ENCODE measurements around the gene INF2. TPM values are rescaled to one million over a fixed set of nuclear protein-coding genes. Genes with fewer than 3 reads are reported as not detected.

INF2 gene
- total RNA-seq, 5 donors from 2014 or later (not counting 1 experiment from before 2014, with no cell fraction given), result 72.7 to 128 (median 83.7) TPM

DNA sequence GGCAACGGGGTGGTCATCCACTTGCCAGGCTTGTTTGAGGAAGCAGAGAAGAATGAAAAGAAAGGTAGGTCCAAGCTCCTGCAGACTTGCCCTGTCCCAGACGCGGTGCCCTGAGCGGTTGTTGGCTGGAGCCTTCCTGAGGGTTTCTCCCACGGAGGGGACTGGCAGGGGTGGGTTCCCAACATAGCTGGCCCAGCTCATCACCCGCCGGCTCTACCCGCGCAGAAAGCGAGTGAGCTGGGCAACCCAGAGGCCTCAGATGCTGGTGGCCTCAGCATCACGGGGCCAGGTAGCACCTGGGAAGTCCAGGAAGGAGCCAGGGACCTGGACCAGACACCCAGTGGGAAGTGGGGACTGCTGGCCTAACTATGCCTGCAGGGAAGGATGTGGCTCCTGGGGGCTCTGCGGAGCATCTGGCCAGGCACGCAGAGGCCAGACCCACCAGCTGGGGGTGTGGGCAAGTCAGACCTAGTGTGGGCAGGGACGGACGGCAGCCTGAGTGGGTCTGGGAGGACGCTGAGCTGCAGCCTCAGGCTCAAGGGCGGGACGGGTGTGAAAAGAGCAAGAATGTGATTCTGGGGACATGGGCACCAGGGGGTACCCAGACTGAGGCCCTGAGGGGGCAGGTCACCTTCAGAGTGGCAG, 49.1 kb downstream of the INF2 start:
- DNase-seq, result no peak
- H3K4me1 Mint-ChIP-seq, result no peaks in the 10 kb centered on the region
- WGBS (ENCODE audit: insufficient coverage), result 87% methylated on average over 17 of the region's 18 CpGs
- no peak for ATAC-seq (replicated peaks in 1 of 4)
- no peaks in the 10 kb centered on the region for H3K36me3 ChIP-seq (ENCODE audit: control insufficient read depth in 2 of 2, extremely low read depth in 1 of 2, insufficient read depth in 1 of 2, low read length in 1 of 2)
- H3K9me3 Mint-ChIP-seq, result no peaks in the 10 kb centered on the region
- no peak overlapping the region for H3K4me3 Mint-ChIP-seq
- ChIA-PET POLR2A (interaction anchor here in 1 of 2 donors (0.6 kb wide), 1 partner anchor 90 kb away, joined by 4 read pairs; no protein-coding TSS in a partner anchor), CTCF (no interaction called here)
- H3K27me3 ChIP-seq (replicated peaks in 1 of 2; ENCODE audit: control insufficient read depth in 2 of 2, extremely low read depth in 1 of 2, insufficient read depth in 2 of 2, low read length in 1 of 2), result peaks cover 0 to 25% of the 10 kb centered on the region in 2 experiments
- H3K4me3 ChIP-seq (ENCODE audit: control insufficient read depth in 1 of 2, extremely low read depth in 1 of 2, low read length in 1 of 2), result no peak overlapping the region
- H3K27me3 Mint-ChIP-seq, result no peaks in the 10 kb centered on the region
- no peak overlapping the region for H3K27ac Mint-ChIP-seq
- H3K9me3 ChIP-seq, result no peaks in the 10 kb centered on the region
- H3K36me3 Mint-ChIP-seq, result no peaks in the 10 kb centered on the region
- H3K27ac ChIP-seq (ENCODE audit: low read length), result no peak overlapping the region
- no peaks in the 10 kb centered on the region for H3K4me1 ChIP-seq (ENCODE audit: control insufficient read depth in 1 of 2, extremely low read depth in 1 of 2, insufficient read depth in 2 of 2, low read length in 2 of 2)

DNA sequence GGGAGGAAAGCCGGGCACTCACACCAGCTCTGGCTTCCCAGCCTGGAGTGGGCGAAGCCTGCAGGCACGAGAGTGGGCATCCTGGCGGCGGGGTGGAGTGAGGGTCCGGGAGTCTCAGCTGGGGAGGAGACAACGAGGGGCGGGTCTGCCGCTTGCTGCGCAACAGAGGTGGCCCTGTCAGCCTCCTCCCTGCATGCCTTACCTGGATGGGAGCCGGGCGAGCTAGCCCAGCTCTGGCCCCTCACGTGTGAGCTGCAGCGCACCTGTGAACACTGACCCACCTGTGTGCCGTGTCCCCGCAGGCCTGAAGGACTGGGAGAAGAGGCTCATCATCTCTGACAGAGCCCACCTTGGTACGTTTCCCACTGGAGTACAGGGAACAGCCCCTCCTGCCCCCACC, 49.6 kb downstream of the INF2 start:
- H3K27me3 Mint-ChIP-seq, result no peaks in the 10 kb centered on the region
- no peaks in the 10 kb centered on the region for H3K9me3 Mint-ChIP-seq
- Histone ChIP-seq H3K9me3 (no peaks in the 10 kb centered on the region), H3K27me3 (replicated peaks in 1 of 2; ENCODE audit: control insufficient read depth in 2 of 2, extremely low read depth in 1 of 2, insufficient read depth in 2 of 2, low read length in 1 of 2) (peaks cover 0 to 28% of the 10 kb centered on the region in 2 experiments), H3K36me3 (ENCODE audit: control insufficient read depth in 2 of 2, extremely low read depth in 1 of 2, insufficient read depth in 1 of 2, low read length in 1 of 2) (no peaks in the 10 kb centered on the region), H3K4me1 (ENCODE audit: control insufficient read depth in 1 of 2, extremely low read depth in 1 of 2, insufficient read depth in 2 of 2, low read length in 2 of 2) (no peaks in the 10 kb centered on the region), H3K4me3 (ENCODE audit: control insufficient read depth in 1 of 2, extremely low read depth in 1 of 2, low read length in 1 of 2) (no peak overlapping the region), H3K27ac (ENCODE audit: low read length) (no peak overlapping the region)
- H3K4me3 Mint-ChIP-seq, result no peak overlapping the region
- H3K4me1 Mint-ChIP-seq, result no peaks in the 10 kb centered on the region
- no peak overlapping the region for H3K27ac Mint-ChIP-seq
- DNase-seq (no peak), ATAC-seq (replicated peaks in 1 of 4) (no peak)
- no peaks in the 10 kb centered on the region for H3K36me3 Mint-ChIP-seq
- CTCF ChIA-PET, result no interaction called here
- POLR2A ChIA-PET, result interaction anchor here in 1 of 2 donors (0.6 kb wide), 1 partner anchor 90 kb away, joined by 4 read pairs; no protein-coding TSS in a partner anchor
- WGBS (ENCODE audit: insufficient coverage), result 88% methylated on average over 16 of the region's 17 CpGs

DNA sequence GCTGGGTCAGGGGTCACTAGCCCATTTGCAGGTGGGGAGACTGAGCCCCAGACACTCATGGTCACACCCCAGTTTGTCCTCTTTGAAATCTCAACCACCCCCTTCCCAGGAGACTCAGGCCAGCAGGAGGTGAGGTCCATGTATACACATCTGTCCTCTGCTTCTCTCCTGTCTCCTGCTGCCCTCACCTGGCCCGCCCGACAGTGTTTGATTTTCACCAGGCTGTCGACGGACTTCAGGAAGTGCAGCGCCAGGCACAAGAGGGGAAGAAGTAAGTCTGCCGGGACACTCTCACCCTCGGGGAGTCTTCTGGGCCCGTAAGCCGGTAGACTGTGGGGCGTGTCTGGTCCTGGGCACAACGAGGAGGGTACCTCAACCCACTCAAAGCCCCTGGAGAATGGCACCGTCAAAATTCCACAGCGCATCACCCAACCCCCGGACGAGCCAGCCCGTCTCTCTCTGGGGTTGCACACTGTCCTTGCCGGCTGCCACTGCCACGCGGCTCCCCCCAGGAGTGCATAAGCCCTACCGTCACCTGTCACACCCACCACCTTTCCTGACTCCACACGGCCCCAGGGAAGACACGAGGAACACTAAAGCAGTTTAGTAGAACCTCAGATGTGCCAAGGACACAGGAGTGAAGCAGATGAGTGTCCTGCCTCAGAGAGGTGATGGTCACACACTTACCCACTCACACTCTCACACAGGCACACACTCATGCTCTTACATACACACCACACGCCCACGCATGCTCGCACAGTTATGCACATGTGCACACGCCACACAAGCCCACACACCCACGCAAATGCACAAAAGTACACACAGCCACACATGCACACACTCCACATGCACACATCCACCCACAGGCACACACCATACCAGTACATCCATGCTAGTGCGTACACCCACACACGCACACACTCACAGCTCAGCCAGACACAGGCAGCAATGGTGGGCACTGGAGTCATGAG, 50.4 kb downstream of the INF2 start:
- no peaks in the 10 kb centered on the region for H3K36me3 ChIP-seq (ENCODE audit: control insufficient read depth in 2 of 2, extremely low read depth in 1 of 2, insufficient read depth in 1 of 2, low read length in 1 of 2)
- H3K9me3 ChIP-seq, result no peaks in the 10 kb centered on the region
- Mint-ChIP-seq H3K9me3 (no peaks in the 10 kb centered on the region), H3K4me1 (no peaks in the 10 kb centered on the region), H3K36me3 (no peaks in the 10 kb centered on the region), H3K4me3 (no peak overlapping the region), H3K27me3 (no peaks in the 10 kb centered on the region), H3K27ac (no peak overlapping the region)
- DNase-seq, result no peak
- WGBS (ENCODE audit: insufficient coverage), result 84% methylated on average over 22 of the region's 29 CpGs
- ChIA-PET CTCF (no interaction called here), POLR2A (no interaction called here)
- ATAC-seq (replicated peaks in 1 of 4), result no peak
- H3K27me3 ChIP-seq (replicated peaks in 1 of 2; ENCODE audit: control insufficient read depth in 2 of 2, extremely low read depth in 1 of 2, insufficient read depth in 2 of 2, low read length in 1 of 2), result peaks cover 0 to 25% of the 10 kb centered on the region in 2 experiments
- no peaks in the 10 kb centered on the region for H3K4me1 ChIP-seq (ENCODE audit: control insufficient read depth in 1 of 2, extremely low read depth in 1 of 2, insufficient read depth in 2 of 2, low read length in 2 of 2)
- no peak overlapping the region for H3K27ac ChIP-seq (ENCODE audit: low read length)
- H3K4me3 ChIP-seq (ENCODE audit: control insufficient read depth in 1 of 2, extremely low read depth in 1 of 2, low read length in 1 of 2), result no peak overlapping the region

DNA sequence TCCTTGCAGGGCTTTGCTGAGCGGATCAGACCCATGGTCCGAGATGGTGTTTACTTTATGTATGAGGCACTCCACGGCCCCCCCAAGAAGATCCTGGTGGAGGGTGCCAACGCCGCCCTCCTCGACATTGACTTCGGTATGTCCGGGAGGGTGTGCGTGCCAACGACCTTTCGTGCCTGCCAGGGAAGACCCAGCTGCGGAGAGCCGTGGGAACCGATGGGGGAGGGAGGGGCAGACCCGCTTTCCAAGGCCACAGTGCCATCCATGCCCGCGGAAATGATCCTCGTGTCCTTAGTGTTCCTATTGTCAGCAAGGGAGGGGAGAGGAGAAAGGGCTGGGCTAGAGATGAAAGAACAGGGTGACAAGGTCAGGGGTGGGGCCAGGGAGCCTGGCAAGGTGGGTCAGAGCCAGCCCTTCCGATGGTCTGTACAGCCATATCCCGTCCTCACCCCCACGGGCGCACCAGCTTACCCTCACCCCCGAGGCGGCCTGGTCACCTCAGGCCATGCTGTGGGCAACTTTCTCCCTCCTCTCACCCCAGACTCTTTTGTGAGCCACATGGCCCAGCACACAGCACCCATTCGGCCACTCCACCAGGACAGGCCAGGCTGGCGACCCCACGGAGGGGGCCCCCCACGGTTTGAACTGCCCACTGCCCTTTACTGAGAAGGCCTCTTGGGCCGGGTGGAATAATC, 51.8 kb downstream of the INF2 start:
- 85% methylated on average over 19 of the region's 29 CpGs for WGBS (ENCODE audit: insufficient coverage)
- Histone ChIP-seq H3K36me3 (ENCODE audit: control insufficient read depth in 2 of 2, extremely low read depth in 1 of 2, insufficient read depth in 1 of 2, low read length in 1 of 2) (no peaks in the 10 kb centered on the region), H3K4me3 (ENCODE audit: control insufficient read depth in 1 of 2, extremely low read depth in 1 of 2, low read length in 1 of 2) (no peak overlapping the region), H3K4me1 (ENCODE audit: control insufficient read depth in 1 of 2, extremely low read depth in 1 of 2, insufficient read depth in 2 of 2, low read length in 2 of 2) (peaks cover 0 to 5% of the 10 kb centered on the region in 2 experiments), H3K27ac (ENCODE audit: low read length) (no peak overlapping the region), H3K27me3 (replicated peaks in 1 of 2; ENCODE audit: control insufficient read depth in 2 of 2, extremely low read depth in 1 of 2, insufficient read depth in 2 of 2, low read length in 1 of 2) (peaks cover 0 to 19% of the 10 kb centered on the region in 2 experiments), H3K9me3 (no peaks in the 10 kb centered on the region)
- Mint-ChIP-seq H3K27me3 (no peaks in the 10 kb centered on the region), H3K27ac (no peak overlapping the region), H3K4me1 (peaks cover 0 to 5% (median 0%) of the 10 kb centered on the region in 3 donors), H3K9me3 (no peaks in the 10 kb centered on the region), H3K4me3 (no peak overlapping the region), H3K36me3 (no peaks in the 10 kb centered on the region)
- ATAC-seq (replicated peaks in 1 of 4), result no peak
- no peak for DNase-seq
- ChIA-PET POLR2A (no interaction called here), CTCF (no interaction called here)

DNA sequence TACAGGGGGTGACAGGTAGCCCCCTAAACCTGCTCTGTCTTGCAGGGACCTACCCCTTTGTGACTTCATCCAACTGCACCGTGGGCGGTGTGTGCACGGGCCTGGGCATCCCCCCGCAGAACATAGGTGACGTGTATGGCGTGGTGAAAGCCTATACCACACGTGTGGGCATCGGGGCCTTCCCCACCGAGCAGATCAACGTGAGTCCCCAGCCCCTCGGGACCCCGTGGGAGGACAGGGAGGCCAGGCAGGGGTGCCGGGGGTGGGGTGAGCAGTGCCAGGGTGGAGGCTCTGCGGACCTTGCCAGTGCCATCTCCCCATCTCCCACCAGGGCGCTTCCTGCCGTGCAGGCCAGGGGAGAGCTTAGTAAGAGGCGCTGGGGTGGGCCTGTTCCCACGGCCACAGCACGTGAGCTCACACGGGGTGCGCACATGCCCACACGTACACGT, 52.4 kb downstream of the INF2 start:
- Mint-ChIP-seq H3K9me3 (no peaks in the 10 kb centered on the region), H3K4me1 (peaks cover 0 to 6% (median 0%) of the 10 kb centered on the region in 3 donors), H3K4me3 (no peak overlapping the region), H3K27ac (no peak overlapping the region), H3K27me3 (no peaks in the 10 kb centered on the region), H3K36me3 (no peaks in the 10 kb centered on the region)
- 79% methylated on average over 17 of the region's 23 CpGs for WGBS (ENCODE audit: insufficient coverage)
- no peak overlapping the region for H3K27ac ChIP-seq (ENCODE audit: low read length)
- ATAC-seq (replicated peaks in 1 of 4) (no peak), DNase-seq (no peak)
- no peaks in the 10 kb centered on the region for H3K9me3 ChIP-seq
- H3K4me1 ChIP-seq (ENCODE audit: control insufficient read depth in 1 of 2, extremely low read depth in 1 of 2, insufficient read depth in 2 of 2, low read length in 2 of 2), result peaks cover 0 to 7% of the 10 kb centered on the region in 2 experiments
- H3K27me3 ChIP-seq (replicated peaks in 1 of 2; ENCODE audit: control insufficient read depth in 2 of 2, extremely low read depth in 1 of 2, insufficient read depth in 2 of 2, low read length in 1 of 2), result peaks cover 0 to 19% of the 10 kb centered on the region in 2 experiments
- ChIA-PET POLR2A (no interaction called here), CTCF (no interaction called here)
- no peaks in the 10 kb centered on the region for H3K36me3 ChIP-seq (ENCODE audit: control insufficient read depth in 2 of 2, extremely low read depth in 1 of 2, insufficient read depth in 1 of 2, low read length in 1 of 2)
- no peak overlapping the region for H3K4me3 ChIP-seq (ENCODE audit: control insufficient read depth in 1 of 2, extremely low read depth in 1 of 2, low read length in 1 of 2)
